HepG2 (cell line): Measurements from ENCODE around the gene ARAP1. TPM values are rescaled to one million over a fixed set of nuclear protein-coding genes. Genes with fewer than 3 reads are reported as not detected.
A peak's percentile ranks its signal among the peaks of the same experiment; 100 is the strongest.

Source experiments
- HES4 ChIP-seq: sonication (generic); formaldehyde crosslinking; IDR thresholded peaks from 2 replicates; pipeline ENCODE4 v1.9.0; 2021; ENCODE audit warnings: mild to moderate bottlenecking, missing genetic modification reagents, borderline replicate concordance
- HNRNPUL1 ChIP-seq: fragments of 200-400 bp; formaldehyde crosslinking; IDR thresholded peaks from 2 replicates; pipeline ENCODE4 v1.6.1; 2017; ENCODE audit warnings: low read depth, mild to moderate bottlenecking, low read length, moderate library complexity
- KDM4B ChIP-seq: sonication (generic); formaldehyde crosslinking; IDR thresholded peaks from 2 replicates; pipeline ENCODE4 v1.4.0; 2020; ENCODE audit warnings: missing genetic modification reagents
- MAZ ChIP-seq, 2 experiments: sonication (generic) in 1 of 2; formaldehyde crosslinking in 1 of 2; IDR thresholded peaks; 2 replicates each; pipeline versions ENCODE4 v1.5.0 to v1.6.1; 2012 to 2020; ENCODE audit warnings: low read depth in 2 of 2, mild to moderate bottlenecking in 2 of 2, borderline replicate concordance in 1 of 2, improper control_type of control experiment in 1 of 2, low read length in 1 of 2, missing genetic modification reagents in 1 of 2, moderate library complexity in 1 of 2
- NCOA2 ChIP-seq: sonication (generic); formaldehyde crosslinking; IDR thresholded peaks from 2 replicates; pipeline ENCODE4 v1.8.0; 2022; ENCODE audit warnings: inconsistent platforms
- NCOR1 ChIP-seq: fragments of 200-600 bp; sonication (generic); IDR thresholded peaks from 2 replicates; pipeline ENCODE4 v1.7.0; 2017; ENCODE audit warnings: antibody characterized with exemption, low read length, borderline replicate concordance
- NRL ChIP-seq: sonication (generic); formaldehyde crosslinking; IDR thresholded peaks from 2 replicates; pipeline ENCODE4 v1.5.0; 2020; ENCODE audit warnings: missing genetic modification reagents, mild to moderate bottlenecking, moderate library complexity, borderline replicate concordance
- PCBP2 ChIP-seq: fragments of 200-400 bp; formaldehyde crosslinking; optimal IDR thresholded peaks from 2 replicates; pipeline ENCODE3; 2018; ENCODE audit warnings: low read length, low read depth; ENCODE audit not compliant: poor library complexity, severe bottlenecking
- RARA ChIP-seq: IDR thresholded peaks from 2 replicates; pipeline ENCODE4 v1.6.1; 2016; ENCODE audit warnings: missing genetic modification reagents, missing compliant biosample characterization
- RFX3 ChIP-seq: IDR thresholded peaks from 2 replicates; pipeline ENCODE4 v1.6.1; 2016; ENCODE audit warnings: missing biosample characterization, missing genetic modification reagents
- RFXAP ChIP-seq: sonication (generic); formaldehyde crosslinking; IDR thresholded peaks from 2 replicates; pipeline ENCODE4 v1.4.0; 2020; ENCODE audit warnings: missing genetic modification reagents, borderline replicate concordance
- SALL2 ChIP-seq: sonication (generic); formaldehyde crosslinking; IDR thresholded peaks from 2 replicates; pipeline ENCODE4 v1.8.1; 2023; ENCODE audit warnings: mild to moderate bottlenecking, missing genetic modification reagents, inconsistent platforms
- SIN3A ChIP-seq: IDR thresholded peaks from 2 replicates; pipeline ENCODE4 v1.6.1; 2011; ENCODE audit warnings: low read depth, mild to moderate bottlenecking, control low read depth, low read length, borderline replicate concordance
- SIX1 ChIP-seq: sonication (generic); formaldehyde crosslinking; IDR thresholded peaks from 2 replicates; pipeline ENCODE4 v1.4.0; 2020; ENCODE audit warnings: missing genetic modification reagents, borderline replicate concordance
- TP53 ChIP-seq: sonication (generic); formaldehyde crosslinking; conservative IDR thresholded peaks from 2 replicates; pipeline ENCODE4 v1.4.0; 2020; ENCODE audit warnings: missing genetic modification reagents
- TRAFD1 ChIP-seq: sonication (generic); formaldehyde crosslinking; IDR thresholded peaks from 2 replicates; pipeline ENCODE4 v1.5.1; 2020; ENCODE audit warnings: missing genetic modification reagents, mild to moderate bottlenecking, borderline replicate concordance
- TSC22D2 ChIP-seq: sonication (generic); formaldehyde crosslinking; IDR thresholded peaks from 2 replicates; pipeline ENCODE4 v1.5.1; 2020; ENCODE audit warnings: missing genetic modification reagents, mild to moderate bottlenecking, borderline replicate concordance
- ZNF143 ChIP-seq: sonication (generic); formaldehyde crosslinking; IDR thresholded peaks from 2 replicates; pipeline ENCODE4 v1.4.0; 2020; ENCODE audit warnings: missing genetic modification reagents
- ZNF207 ChIP-seq: fragments of 450-650 bp; IDR thresholded peaks from 2 replicates; pipeline ENCODE4 v1.6.1; 2016; ENCODE audit warnings: antibody characterized with exemption, borderline replicate concordance
- ZNF605 ChIP-seq: sonication (generic); formaldehyde crosslinking; IDR thresholded peaks from 2 replicates; pipeline ENCODE4 v1.8.0; 2022; ENCODE audit warnings: mild to moderate bottlenecking, missing genetic modification reagents
- polyA plus RNA-seq, 8 experiments: library from polyadenylated mRNA; depleted of rRNA in 3 of 8; stranded (reverse) in 7 of 8; unstranded in 1 of 8; fragments of >200 nt; fragmentation: Illumina TruSeq in 4 of 8; extraction: Trizol in 4 of 8; gene quantifications; 2 replicates each; pipeline versions ENCODE4 v1.2.1 to v1.2.3, GENCODE V29; 2011 to 2016; ENCODE audit warnings: low read depth in 4 of 8, missing spikeins in 1 of 8, mixed read lengths in 1 of 8; ENCODE audit not compliant: insufficient read depth in 1 of 8
- total RNA-seq, 5 experiments: library from RNA; depleted of rRNA; stranded (reverse); fragments of >200 nt; fragmentation: Illumina TruSeq; extraction: Trizol; gene quantifications; 2 replicates each; pipeline ENCODE4 v1.2.3, GENCODE V29; 2016; ENCODE audit warnings: low read depth in 1 of 5
- TF ChIP-seq, protein P1 (sequence below): sonication (generic); formaldehyde crosslinking; IDR thresholded peaks from 2 replicates; pipeline ENCODE4 v1.4.0; 2020; ENCODE audit warnings: missing genetic modification reagents, borderline replicate concordance

Gene ARAP1
- total and polyA plus RNA-seq, 2 of the 13 experiments (the other 11 are each of a cell fraction or from before 2014, with no cell fraction given), result 43.2 to 55.5 TPM

- no peak for TF ChIP-seq TRAFD1 (CRISPR knock-in tag)
- TF ChIP-seq ZNF605 (CRISPR knock-in tag), result peak; percentile 14; the same call in 1 of the 2 replicates
- no peak for TF ChIP-seq HES4
- peak; percentile 93 for TF ChIP-seq ZNF143 (CRISPR knock-in tag)
- no peak for TF ChIP-seq KDM4B (CRISPR knock-in tag)
- no peak for TF ChIP-seq SIX1 (CRISPR knock-in tag)
- no peak for TF ChIP-seq RFX3 (CRISPR knock-in tag)
- TF ChIP-seq, protein P1, sequence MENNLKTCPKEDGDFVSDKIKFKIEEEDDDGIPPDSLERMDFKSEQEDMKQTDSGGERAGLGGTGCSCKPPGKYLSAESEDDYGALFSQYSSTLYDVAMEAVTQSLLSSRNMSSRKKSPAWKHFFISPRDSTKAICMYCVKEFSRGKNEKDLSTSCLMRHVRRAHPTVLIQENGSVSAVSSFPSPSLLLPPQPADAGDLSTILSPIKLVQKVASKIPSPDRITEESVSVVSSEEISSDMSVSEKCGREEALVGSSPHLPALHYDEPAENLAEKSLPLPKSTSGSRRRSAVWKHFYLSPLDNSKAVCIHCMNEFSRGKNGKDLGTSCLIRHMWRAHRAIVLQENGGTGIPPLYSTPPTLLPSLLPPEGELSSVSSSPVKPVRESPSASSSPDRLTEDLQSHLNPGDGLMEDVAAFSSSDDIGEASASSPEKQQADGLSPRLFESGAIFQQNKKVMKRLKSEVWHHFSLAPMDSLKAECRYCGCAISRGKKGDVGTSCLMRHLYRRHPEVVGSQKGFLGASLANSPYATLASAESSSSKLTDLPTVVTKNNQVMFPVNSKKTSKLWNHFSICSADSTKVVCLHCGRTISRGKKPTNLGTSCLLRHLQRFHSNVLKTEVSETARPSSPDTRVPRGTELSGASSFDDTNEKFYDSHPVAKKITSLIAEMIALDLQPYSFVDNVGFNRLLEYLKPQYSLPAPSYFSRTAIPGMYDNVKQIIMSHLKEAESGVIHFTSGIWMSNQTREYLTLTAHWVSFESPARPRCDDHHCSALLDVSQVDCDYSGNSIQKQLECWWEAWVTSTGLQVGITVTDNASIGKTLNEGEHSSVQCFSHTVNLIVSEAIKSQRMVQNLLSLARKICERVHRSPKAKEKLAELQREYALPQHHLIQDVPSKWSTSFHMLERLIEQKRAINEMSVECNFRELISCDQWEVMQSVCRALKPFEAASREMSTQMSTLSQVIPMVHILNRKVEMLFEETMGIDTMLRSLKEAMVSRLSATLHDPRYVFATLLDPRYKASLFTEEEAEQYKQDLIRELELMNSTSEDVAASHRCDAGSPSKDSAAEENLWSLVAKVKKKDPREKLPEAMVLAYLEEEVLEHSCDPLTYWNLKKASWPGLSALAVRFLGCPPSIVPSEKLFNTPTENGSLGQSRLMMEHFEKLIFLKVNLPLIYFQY (CRISPR knock-in tag), result no peak
- TF ChIP-seq PCBP2, result no peak
- no peak for TF ChIP-seq TP53 (CRISPR knock-in tag)
- TF ChIP-seq MAZ (IDR thresholded peaks at IDR 0.05; ENCODE audit: borderline replicate concordance, low read depth, low read length), result no peak
- TF ChIP-seq MAZ (CRISPR knock-in tag; IDR thresholded peaks at IDR 0.05; ENCODE audit: low read depth), result peak; percentile 93
- TF ChIP-seq HNRNPUL1, result no peak
- no peak for TF ChIP-seq SIN3A
- TF ChIP-seq TSC22D2, result 0 out of 2 replicates have a peak, but pooled peaks have one; percentile 64
- TF ChIP-seq RARA, result no peak
- peak; percentile 37; the same call in 1 of the 2 replicates for TF ChIP-seq SALL2 (CRISPR knock-in tag)
- 0 out of 2 replicates have a peak, but pooled peaks have one; percentile 37 for TF ChIP-seq RFXAP (CRISPR knock-in tag)
- no peak for TF ChIP-seq NCOR1
- peak; percentile 54; the same call in 1 of the 2 replicates for TF ChIP-seq NRL (CRISPR knock-in tag)
- peak; percentile 46 for TF ChIP-seq NCOA2
- TF ChIP-seq ZNF207, result no peak
These were observed 41.5 kb upstream of the ARAP1 start, which contains the start of gene STARD10 (continued) for GRCh38 chr11:72793425-72794367.
